OCI-LY7 (cell line): ENCODE results near the gene SLC2A8.

ENCODE experiments used
- EZH2phosphoT487 ChIP-seq: fragments of 200-600 bp; sonication (generic); IDR thresholded peaks from 2 replicates; pipeline ENCODE4 v1.6.1; 2018; ENCODE audit warnings: low read depth, borderline replicate concordance, mild to moderate bottlenecking, mixed run types, antibody characterized with exemption, low read length, moderate library complexity, mixed read lengths
- TF ChIP-seq, protein P1 (sequence below): fragments of 200-600 bp; sonication (generic); conservative IDR thresholded peaks from 2 replicates; pipeline ENCODE4 v1.5.1; 2014; ENCODE audit warnings: mild to moderate bottlenecking, antibody characterized with exemption, low read length, moderate library complexity, mixed read lengths

DNA sequence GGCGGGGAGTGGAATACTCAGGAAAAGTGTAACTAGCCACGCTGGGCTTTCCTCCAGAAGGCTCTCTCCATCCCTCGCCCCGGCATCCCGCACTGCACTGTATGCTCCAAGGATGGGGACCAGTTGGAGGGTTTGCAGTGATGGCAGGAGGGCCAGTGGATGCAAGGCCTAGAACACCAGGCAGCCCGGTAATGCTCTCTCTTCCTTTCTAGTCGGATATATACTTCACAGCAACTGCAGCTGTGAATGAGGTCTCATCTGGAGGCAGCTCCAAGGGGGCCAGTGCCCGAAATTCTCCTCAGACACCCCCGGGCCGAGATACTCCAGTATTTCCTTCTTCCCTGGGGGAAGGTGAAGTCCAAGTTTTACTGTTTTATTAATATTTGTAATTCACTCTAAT, 10.0 kb upstream of the SLC2A8 start:
- TF ChIP-seq, protein P1, sequence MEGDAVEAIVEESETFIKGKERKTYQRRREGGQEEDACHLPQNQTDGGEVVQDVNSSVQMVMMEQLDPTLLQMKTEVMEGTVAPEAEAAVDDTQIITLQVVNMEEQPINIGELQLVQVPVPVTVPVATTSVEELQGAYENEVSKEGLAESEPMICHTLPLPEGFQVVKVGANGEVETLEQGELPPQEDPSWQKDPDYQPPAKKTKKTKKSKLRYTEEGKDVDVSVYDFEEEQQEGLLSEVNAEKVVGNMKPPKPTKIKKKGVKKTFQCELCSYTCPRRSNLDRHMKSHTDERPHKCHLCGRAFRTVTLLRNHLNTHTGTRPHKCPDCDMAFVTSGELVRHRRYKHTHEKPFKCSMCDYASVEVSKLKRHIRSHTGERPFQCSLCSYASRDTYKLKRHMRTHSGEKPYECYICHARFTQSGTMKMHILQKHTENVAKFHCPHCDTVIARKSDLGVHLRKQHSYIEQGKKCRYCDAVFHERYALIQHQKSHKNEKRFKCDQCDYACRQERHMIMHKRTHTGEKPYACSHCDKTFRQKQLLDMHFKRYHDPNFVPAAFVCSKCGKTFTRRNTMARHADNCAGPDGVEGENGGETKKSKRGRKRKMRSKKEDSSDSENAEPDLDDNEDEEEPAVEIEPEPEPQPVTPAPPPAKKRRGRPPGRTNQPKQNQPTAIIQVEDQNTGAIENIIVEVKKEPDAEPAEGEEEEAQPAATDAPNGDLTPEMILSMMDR: no peak
- no peak for TF ChIP-seq EZH2phosphoT487
